GM18526 (cell line): ENCODE results near the gene PAX2.

Experiments used
- POLR2A ChIP-seq: IDR thresholded peaks from 3 replicates; pipeline ENCODE4 v1.6.1; 2011; ENCODE audit not compliant: insufficient read length; ENCODE audit errors: extremely low read depth

Gene PAX2

DNA sequence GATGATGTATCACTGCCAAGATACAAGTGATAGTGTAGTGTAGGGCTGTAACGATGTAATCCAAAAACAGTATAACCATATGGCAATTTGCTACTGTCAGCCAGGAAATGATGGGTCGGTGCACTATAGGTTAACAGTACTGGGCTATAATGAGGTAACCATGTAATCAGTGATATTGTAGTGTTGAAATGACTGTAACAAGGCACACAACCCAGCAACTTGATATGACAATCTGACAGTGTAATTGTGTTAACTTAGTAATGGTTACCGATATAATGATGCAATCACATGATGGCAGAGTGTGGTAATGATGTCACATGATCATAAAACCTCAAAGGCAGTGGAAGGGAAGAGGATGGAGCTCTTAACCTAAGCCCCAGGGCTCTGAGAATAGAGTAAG, 93.6 kb downstream of the PAX2 start:
- TF ChIP-seq POLR2A, result no peak

GRCh38 chr10:100841528-100841927, 96.1 kb downstream of the PAX2 start:
- no peak for TF ChIP-seq POLR2A

- no peak for TF ChIP-seq POLR2A
Measured at GRCh38 chr10:100847440-100847839, 102.1 kb downstream of the PAX2 start.

GRCh38 chr10:100848770-100849169, 103.4 kb downstream of the PAX2 start:
- no peak for TF ChIP-seq POLR2A

DNA sequence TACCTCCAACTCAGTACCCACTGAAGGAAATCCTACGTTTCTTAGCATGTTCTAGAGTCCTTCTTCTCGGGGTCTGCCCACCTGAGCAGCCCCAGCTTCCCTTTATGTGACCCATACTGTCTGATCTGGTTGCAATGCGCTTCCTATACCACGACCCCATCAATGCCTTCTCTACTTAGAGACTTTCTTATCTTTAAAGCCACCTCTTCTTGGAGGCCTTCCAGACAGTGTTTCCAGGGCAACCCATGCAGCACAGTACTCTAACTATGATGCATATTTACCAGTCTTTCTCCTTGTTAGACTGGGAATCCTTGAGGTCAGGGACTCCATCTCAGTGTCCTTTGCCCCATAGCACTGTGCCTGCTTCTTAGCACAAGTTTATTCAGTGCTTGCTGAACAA, 112.9 kb downstream of the PAX2 start:
- no peak for TF ChIP-seq POLR2A

DNA sequence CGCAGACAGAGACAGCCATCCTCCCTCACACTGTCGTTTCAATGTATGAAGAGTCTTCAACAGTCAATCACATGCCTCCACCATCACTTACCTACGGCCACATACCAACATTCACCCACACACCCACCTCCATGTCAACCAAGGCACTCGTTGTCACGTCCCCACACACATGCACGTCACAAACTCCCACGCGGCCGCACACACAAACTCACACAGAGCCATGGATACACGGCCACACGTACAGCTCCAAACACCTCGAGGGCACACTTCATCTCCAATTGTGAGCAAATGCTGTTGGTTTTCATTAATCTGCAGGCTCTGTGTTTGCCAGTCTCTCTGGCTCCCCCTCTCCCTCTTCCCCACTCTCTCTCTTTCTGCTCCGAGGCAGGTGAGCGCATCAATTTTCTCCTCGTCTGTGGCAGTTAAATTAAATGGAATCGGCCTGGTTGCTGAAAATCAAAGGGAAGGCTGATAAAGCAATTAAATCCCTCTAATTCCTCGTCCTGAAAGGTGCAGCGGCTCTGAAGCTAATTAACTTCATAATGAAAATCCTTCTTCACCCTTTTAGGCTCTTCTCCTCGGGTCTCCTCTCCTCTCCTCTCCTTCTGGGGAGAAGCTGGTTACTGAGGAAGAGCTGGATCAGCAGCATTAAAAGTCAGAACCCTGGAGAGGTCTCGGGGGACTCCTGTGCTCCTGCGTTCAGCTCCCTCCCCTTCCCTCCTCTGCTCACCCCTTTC, 113.5 kb downstream of the PAX2 start:
- TF ChIP-seq POLR2A, result no peak

GRCh38 chr10:100859484-100859763, 114.0 kb downstream of the PAX2 start:
- no peak for TF ChIP-seq POLR2A

DNA sequence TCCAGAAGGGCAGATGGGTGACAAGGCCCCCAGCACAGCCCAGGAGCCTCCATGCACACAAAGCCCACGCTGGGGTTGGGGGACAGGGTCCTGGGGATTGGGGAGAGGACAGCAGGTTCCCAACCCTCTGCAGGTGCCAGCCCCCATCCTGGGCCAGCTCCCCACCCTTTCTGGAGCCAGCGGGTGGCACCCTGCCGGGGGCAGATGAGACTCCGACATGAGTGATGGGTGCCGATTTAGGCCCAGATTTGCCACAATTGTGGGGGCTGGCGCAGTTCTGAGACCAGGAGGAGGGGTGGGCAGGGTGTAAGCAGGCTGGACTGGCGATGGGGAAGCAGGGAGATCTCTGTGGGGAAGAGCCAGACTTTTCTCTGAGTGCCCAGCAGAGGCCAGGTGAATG, 118.1 kb downstream of the PAX2 start:
- TF ChIP-seq POLR2A, result no peak

GRCh38 chr10:100864036-100864885, 118.9 kb downstream of the PAX2 start:
- TF ChIP-seq POLR2A, result no peak

DNA sequence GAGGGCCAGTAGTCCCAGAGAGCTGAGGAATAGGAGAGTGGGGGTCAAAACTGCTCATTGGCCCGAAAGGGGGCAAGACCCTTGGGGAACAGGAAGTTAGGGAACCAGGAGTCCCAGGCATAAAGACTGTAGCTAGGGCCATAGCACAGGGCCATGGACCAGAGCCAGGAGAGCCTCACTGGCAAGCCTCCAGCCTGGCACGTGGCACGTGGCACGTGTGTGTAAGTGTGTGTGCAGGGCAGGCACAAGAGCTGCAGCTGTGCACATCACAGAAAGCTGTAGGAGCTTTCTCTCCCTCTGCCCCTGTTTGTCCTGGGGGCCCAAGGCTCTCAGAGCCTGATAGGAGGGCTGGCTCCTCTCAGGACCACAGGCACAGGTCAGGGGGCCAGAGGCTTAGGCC, 119.6 kb downstream of the PAX2 start:
- no peak for TF ChIP-seq POLR2A

- TF ChIP-seq POLR2A, result no peak
Measured at GRCh38 chr10:100866010-100866409, 120.6 kb downstream of the PAX2 start.

DNA sequence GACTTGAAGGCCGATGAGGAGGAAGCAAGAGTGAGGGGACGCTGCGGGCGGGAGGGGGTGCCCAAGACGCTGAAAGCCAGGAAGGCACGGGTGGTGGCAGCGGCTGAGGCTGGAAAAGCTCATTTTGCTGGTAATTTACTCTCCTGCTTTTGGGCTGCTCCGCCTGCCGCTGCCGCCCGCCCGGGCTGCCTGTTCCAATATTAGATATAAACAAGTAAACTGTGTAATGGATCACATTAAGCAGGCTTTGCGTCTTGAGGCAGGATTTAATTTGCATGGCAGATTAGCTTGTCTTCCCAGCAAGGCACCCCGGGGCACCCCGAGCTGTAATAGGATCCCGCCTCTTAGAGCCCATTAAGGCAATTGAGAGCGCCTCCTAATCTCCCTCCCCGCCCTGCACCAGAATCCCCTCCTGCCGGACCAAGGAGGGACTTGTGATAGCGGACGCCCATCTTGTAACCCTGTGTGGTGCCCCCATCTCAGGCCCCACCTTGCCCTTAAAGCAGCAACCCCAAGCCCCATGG, 121.3 kb downstream of the PAX2 start:
- no peak for TF ChIP-seq POLR2A

- TF ChIP-seq POLR2A, result no peak
Measured at GRCh38 chr10:100867261-100867963, 122.0 kb downstream of the PAX2 start.

DNA sequence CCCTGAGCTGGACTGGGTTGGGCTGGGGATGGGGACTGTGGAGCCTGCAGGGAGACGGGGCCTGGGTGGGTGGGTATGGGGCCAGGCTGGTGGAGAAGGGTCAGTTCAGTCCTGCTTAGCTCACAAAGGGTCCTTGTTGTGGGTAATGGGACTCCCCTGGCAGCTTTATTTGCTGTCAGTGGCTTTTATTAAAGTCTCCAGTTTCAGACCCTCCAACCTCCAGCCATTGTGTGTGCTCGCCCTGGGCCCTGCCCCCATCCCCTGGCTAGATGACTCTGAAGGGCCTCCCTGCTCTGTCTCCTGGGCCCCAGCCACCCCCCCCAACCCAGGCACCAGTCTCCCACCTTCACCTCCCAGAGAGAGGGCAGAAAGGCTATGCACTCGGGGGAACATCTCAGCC, 123.0 kb downstream of the PAX2 start:
- TF ChIP-seq POLR2A, result no peak

DNA sequence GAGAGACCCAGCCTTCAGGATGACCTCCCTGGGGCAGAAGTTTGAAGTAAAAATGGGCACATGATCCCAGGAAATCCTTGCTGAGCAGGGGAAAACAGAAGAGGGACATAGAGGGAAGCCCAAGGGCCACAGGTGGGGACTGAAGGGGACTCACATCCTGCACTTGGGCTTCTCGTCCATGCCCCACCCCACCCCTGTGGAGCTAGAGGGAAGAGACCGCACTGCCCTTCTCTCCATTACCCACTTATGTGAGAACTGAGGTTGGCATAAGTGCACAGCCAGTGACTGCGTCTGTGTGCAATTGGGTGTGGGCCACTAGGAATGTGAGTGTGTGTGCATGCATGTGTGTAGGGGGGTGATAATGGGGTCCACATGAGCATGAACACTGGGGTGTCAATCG, 124.0 kb downstream of the PAX2 start:
- no peak for TF ChIP-seq POLR2A

DNA sequence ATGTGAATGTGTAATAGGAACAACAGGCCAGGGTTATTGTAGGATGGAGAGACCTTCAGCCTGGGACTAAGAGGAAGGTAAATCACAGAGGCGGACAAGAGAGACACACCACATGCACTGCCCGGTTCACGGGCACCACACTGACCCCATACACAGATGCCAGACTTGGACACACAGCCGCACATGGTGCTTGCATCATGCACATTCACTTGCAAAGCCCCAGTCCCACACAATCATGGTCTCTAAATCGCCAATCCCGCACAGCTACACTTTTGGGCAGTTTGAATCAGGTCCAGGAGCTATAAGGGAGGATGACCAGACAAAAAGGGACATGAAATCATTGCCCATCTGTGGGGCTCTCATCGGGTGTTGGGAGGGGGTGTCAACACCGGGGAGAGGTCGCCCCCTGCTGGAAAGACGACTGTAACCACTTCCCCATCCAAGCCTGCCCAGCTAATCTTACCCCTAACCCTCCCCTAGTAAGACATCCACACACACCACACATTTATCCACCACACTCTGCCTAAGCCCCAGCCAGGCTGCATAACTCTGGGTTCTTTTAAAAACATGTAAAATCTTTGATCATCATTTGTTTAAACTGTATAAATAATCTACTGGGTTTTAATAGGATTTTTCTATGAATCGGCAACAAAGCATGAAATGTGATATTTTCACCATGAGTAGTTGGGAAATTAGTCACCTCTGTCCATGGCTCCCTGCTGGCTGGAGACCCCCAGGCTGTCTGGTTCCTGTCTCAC, 126.8 kb downstream of the PAX2 start:
- TF ChIP-seq POLR2A, result no peak
